Medulla oblongata (tissue), 1 donor: ENCODE results near the gene IKZF1.
A peak's percentile ranks its signal among the peaks of the same experiment; 100 is the strongest.

ENCODE experiments used
- DNase-seq: peaks from one replicate; pipeline ENCODE4 v3.0.0-alpha.2; 2015; ENCODE audit errors: extremely low spot score

The IKZF1 gene

DNA sequence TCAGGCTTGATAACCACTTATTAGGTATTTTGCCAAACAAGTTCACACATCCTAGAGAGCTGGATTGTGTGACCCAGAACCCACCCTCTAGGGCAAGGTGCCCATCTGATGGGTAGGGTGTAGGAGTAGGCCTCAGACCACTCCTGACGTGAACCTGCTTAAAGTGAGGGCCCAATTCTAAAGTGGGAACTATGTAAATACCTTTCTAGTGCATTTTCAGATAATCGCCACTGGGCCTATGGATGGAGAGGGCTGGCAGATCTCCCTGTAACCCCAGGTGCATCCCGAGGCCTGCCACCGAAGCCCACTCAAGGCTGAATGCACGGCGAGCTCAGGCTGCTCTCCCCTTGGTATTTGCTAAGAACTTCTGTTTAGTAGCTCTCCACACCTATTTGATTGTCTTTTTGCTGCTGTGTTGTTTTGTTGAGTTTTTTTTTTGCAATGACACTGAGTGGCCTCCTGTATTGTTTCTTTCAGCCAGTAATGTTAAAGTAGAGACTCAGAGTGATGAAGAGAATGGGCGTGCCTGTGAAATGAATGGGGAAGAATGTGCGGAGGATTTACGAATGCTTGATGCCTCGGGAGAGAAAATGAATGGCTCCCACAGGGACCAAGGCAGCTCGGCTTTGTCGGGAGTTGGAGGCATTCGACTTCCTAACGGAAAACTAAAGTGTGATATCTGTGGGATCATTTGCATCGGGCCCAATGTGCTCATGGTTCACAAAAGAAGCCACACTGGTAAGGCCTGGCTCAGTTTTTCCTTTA lies 71.7 kb downstream of the IKZF1 start:
- no peak for DNase-seq

DNA sequence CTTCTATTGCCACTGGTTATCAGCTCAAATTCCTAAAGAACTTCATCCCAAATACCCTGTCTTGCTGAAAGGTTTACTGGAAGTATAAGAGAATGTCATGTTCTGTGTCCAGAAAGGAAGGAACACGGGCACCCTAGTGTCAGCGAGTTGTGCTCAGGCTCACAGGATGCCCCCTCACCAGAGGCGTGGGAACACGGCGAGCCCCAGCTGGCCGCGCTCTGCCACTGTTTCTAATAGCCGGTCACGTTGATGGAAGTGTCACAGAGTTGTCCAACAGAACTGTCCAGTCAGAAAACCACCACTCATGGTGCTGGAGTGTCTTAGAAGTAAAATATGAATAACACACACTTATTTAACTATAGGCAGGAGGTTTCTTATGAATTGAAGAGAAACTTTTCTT lies 72.8 kb downstream of the IKZF1 start:
- no peak for DNase-seq

DNA sequence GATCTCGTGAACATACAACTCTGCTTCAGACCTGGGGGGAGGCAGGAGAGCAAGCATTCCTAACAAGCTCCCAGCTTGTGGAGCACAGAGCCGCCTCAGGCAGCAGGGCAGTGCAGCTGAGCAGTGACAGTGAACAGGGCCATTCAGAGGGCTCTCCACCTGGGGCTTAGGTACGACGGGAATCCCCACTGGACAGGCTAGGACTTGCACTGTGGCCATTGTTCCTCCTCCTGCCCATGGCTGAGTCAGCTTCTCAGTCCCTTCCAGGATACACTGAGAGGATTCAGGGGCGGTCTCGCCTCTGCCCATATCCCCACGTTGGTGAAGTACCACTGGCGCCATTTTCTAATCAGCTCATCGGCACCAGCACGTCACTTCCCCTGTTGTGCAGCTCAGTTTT lies 74.6 kb downstream of the IKZF1 start:
- DNase-seq: no peak

DNA sequence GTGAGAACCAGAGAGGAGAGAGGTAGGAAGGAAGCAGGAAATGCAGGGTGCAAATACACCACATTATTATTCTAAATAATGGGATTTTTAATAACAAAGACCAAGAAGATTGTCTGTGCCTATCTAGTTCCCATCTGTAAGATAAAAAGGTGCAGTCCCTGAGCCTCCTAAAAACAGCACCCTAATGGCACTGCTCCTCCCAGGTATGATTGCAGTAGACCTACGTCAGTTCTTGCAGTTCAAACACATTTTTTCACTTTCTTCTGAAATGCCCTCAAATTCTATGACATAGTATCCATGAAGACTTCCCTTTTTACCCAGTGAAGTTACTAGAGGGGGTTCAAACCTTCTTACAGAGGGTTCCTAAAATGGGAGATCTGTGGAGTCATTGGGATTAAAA lies 75.0 kb downstream of the IKZF1 start:
- DNase-seq: no peak

DNA sequence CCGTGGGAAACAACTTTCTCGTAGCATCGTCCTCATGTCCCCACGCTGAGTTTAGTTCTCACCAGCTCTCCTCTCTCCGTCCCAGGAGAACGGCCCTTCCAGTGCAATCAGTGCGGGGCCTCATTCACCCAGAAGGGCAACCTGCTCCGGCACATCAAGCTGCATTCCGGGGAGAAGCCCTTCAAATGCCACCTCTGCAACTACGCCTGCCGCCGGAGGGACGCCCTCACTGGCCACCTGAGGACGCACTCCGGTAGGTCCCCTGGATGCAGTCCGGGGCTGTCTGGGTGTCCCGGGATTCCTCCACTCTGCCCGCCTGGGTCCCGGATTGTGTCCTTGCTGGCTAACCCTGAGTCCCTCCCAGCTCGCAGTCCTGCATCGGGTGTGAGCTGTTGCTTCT lies 77.9 kb downstream of the IKZF1 start:
- DNase-seq: no peak

DNA sequence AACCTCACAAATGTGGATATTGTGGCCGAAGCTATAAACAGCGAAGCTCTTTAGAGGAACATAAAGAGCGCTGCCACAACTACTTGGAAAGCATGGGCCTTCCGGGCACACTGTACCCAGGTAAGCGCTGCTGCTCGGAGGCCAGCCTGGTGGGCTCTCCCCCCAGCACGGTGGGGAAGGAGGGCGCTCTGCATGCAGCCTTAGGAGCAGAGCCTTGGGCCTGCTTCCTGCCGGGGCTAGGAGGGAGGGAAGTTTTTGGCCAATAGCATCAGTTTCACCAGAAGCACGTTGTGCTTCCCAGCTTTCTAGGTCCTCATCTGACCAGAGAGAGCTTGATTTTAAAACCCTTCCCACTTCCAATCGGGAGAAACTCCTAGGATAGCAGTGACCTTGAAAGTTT lies 82.8 kb downstream of the IKZF1 start:
- no peak for DNase-seq

DNA sequence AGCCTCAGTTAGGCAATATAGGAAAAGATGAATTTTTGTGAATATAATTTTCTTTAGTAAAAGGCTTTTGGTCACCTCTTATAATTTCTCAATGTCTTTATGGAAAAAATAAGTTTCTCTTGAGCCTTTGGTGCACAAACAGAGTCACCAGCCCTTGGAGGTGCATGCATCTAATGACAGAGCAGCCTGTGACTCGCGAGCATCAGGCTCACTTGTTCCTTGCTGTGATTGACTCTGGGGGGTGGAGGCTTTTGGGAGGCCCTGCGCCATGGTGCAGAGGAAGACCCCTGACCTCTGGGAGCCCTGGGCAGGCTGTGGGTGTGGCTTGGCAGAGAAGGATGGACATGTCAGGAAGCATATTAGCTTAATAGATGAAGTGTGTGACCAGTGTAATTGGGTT lies 85.4 kb downstream of the IKZF1 start:
- DNase-seq: no peak

DNA sequence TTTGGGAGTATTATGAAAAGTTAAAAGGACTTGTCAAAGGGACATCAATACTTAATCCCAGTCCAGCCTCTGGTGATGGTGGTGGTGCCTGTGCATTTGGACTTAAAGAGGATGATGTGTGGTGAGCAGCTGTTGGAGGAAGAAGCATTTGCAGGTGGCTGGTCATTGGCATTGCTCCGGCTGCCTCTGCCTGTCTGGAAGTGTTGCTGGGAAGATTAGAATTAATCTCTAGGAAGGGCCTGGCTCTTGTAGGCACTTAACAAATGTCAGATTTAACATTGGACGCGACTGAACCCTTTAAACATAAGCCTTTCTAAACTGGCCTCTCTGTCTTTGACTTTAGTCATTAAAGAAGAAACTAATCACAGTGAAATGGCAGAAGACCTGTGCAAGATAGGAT lies 86.9 kb downstream of the IKZF1 start:
- no peak for DNase-seq

DNA sequence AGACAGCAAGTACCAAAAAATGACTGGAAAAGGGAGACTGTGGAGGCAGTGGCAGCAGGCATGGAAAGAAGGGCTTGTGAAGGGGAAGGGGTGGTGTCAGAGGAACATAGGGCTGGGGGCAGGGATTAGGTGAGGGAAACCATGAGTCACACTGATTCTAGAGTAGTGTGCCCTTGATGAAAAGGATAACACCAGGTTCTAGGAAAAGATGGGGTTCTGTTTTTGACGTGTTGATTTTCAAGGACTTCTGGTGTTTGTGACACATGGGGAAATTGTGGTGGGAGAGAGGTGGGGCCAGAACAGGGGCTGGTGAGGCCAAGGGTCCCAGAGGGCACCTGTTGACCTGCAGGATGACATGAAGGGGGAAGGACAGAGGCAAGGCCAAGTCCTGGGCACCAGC lies 88.6 kb downstream of the IKZF1 start:
- no peak for DNase-seq

DNA sequence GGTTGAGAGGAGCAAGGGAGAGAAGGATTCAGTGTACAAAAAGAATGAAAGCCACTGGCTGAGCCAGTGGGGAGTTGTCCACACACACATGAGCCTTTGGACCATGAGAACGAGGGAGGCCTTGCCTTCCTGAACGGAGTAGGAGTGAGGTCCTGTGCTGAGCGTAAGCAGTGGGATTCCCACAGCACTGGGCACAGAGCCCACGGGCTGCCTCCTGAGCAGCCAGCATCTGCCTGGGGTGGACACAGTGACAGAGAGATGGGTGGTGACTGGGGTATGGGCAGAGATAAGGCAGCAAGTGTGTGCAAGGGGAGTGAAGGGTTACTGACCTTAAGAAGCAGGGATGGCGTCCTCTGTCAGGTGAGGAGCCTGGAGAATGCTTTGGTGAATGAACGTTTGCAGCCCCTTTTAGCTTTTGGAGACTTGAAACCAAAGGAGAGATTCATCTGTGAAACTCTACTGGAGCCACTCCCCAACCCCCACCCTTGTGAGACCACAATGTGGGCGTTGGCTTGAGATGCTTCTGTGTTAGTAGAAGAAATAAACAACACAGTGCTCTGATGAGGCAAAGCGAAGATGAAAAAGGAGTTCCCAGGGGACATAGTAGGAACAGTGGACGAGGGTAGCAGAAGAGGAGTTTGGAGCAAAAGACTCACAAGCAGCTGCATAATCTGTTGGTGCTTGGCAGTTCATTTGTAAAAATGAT lies 89.2 kb downstream of the IKZF1 start:
- no peak for DNase-seq

DNA sequence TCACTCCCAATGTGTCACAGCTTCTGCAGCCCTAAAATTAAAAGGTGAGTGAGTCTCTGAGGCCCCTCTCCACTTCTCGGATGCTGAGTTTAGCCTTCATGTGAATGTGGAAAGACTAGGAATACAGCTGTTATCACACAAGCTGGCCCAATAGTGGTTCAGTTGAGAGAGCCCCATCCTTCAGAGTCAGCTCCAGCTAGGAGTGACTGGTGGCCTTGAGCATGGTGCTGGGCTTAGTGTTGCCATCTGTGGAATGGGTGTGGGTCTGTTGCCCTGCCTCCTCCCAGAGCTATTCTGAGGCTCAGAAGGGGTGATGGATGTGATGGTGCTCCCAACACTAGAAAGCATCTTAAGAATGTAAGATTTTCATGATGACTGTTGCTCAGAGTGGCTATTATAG lies 89.8 kb downstream of the IKZF1 start:
- no peak for DNase-seq

DNA sequence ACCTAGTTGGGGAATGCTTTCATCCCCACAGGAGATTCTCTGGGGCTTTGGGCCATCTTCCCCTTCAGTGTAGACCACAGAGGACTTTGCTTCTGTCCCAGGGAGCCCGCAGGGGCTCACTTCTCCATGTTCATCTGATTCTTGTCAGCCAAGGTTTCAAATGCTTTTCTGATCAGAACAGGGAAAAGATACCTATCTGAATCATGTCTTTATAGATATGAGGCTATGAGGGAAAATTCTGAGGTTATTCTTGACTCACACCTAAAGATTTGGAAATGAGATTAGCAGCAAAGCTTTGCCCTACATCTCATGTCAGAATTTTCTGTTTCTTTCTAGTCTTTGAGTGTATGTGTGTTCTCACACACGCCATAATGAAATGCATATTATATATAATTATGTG lies 92.3 kb downstream of the IKZF1 start:
- no peak for DNase-seq

DNA sequence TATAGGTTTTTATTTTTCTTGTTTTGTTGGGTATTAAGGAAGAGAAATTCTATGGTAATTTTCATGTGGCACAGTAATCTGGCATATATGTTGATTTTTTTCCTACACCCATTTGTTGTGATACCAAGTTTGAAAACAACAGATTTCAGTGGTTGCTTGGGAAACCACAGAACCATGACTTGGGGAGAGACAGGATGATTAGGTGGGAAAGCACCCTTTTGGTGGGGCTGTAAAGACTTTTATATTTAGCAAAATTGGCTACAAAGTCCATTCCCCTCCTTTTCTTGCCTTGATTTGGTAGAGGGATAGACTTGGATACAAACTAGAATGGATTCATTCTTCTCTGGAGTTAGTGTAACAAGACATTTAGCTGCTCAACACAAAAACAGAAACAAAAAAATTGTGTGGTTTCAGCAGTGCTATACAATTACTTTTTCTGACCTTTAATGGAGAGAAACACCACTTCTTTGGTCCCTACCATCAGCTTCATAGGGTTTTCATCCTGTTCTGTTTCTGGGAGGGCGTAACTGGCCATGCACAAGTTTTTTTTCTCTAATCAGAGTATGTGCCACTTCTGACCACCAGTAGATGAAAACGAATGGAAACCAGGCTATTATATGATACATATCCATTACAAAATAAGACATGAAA lies 92.9 kb downstream of the IKZF1 start:
- no peak for DNase-seq

DNA sequence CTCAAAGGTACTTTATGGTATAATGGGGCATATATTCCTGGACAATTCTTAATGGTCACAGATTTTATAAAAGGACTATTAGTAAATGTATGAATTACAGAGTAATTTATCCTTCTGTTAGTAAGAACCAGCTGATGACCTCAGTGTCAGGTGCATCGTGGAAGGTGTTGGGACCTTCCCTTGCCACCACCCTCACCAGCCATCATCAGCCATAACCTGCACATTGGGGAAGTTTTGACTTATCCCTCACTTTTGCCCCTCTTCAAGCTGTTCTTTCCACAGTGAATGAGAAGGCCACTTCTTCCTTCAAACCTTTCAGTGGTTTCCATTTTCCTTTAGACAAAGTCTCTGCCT lies 93.4 kb downstream of the IKZF1 start:
- no peak for DNase-seq

DNA sequence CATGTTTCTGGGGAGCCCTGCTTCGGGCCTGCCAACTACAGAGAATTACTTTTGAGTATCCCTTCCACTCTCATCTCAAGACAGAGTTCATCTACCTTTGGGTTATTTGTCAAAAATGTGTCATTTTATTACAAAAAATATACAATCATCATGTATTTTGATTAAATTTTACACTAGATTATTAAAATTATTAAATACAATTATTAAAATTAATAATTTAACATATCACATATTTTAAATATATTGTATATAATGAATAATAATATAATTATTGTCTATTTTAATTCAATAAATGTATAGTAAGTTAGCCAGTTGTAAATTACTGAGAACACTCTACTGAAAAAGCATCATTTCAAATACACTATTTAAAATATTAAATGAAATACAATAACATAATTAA lies 94.7 kb downstream of the IKZF1 start:
- no peak for DNase-seq

DNA sequence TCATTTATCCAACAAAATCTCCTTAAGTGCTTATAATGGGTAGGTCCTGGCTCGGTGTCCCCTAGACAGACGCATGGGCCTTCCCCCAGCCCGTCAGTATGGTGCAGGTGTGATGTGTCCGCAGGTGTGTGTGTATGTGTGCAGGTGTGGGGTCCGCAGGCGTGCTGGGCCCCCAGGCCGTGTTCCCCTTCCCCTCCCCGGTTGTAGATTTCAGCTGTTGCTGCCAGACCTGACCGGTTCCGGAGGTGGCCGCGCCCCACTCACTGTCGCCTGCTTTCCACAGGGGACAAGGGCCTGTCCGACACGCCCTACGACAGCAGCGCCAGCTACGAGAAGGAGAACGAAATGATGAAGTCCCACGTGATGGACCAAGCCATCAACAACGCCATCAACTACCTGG lies 95.1 kb downstream of the IKZF1 start:
- no peak for DNase-seq

DNA sequence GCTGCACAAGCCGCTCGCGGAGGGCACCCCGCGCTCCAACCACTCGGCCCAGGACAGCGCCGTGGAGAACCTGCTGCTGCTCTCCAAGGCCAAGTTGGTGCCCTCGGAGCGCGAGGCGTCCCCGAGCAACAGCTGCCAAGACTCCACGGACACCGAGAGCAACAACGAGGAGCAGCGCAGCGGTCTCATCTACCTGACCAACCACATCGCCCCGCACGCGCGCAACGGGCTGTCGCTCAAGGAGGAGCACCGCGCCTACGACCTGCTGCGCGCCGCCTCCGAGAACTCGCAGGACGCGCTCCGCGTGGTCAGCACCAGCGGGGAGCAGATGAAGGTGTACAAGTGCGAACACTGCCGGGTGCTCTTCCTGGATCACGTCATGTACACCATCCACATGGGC lies 95.6 kb downstream of the IKZF1 start:
- DNase-seq: no peak

DNA sequence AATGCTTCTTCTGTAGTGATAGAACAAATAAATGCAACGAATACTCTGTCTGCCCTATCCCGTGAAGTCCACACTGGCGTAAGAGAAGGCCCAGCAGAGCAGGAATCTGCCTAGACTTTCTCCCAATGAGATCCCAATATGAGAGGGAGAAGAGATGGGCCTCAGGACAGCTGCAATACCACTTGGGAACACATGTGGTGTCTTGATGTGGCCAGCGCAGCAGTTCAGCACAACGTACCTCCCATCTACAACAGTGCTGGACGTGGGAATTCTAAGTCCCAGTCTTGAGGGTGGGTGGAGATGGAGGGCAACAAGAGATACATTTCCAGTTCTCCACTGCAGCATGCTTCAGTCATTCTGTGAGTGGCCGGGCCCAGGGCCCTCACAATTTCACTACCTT lies 99.9 kb downstream of the IKZF1 start:
- no peak for DNase-seq

DNA sequence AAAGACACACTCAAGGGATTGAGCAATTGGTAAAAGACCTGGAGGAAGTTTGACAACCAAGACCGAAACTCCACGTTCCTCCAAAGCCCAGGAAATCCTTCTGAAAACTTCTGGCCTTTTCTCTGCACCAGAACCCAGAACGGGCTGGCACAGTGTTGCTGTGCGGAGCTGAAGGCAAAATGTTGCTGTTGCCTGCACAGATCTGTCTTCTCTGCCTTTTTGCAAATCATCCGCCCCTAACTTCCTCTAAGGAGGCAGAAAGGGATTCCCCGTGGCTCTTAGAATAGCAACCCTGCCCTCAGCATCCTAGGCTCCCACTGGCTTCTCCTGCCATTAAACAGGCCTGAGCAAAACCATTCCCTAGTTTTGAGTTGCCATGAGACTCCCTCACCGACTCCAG lies 100.7 kb downstream of the IKZF1 start:
- DNase-seq: peak; percentile 6

DNA sequence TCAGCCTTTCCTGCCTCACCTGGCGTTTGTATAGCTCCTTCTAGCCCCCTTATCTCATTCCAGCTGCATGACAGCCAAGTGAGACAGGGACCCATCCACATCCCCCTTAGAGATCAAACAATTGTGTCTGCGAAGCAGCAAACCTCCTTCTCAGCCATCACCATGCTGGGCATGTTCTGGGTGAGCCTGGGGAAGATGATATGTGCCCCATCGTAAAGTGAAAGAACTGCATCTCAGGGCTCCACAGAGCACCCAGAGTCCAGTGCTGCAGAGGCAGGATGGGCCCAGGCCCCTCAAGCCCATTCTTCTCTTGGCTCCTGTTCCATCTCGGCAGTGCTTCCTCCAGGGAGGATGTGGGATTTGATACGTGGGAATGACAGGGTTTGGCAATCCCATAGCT lies 102.4 kb downstream of the IKZF1 start:
- no peak for DNase-seq

DNA sequence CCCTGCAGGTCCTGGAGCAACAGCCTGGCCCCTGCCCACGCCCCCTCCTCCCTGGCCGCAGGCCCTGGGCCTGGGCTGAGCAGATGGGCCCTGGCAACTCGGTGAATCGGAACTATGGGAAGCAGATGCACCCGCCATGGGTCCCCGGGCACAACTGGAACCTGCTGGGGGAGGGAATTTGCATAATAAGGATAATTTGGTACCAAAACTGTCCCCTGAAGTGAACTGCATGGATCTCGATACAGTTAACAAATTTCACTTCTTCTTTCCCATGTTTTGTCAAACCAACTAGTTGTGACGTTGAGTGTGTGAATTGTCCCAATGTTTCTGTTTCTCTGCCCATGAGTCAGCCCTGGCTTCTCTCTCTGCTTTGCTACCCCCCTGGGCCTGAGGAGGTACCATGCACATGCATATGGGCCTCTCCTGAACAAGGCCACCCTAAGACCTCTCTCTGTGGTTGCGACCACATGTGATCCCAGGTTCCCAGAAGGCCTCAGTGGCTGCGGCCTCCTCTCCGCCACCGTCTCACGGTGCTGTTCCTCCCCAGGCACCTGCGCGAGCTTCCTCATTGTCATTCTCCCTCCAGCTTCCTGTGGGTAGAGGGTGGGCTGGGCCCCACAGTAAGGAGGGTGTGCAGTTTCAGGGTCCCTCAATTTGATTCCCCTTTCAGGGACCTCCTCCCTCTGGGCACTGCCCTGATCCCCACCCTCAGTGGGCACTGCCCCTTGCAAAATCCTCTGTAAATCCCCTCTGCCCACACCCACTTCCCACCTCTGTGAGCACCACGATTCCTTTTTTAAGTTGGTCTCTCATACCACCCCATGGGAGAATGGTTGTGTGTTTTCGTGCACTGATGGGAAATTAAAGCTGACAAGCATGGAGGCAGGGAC lies 105.6 kb downstream of the IKZF1 start:
- peak; percentile 13 for DNase-seq

DNA sequence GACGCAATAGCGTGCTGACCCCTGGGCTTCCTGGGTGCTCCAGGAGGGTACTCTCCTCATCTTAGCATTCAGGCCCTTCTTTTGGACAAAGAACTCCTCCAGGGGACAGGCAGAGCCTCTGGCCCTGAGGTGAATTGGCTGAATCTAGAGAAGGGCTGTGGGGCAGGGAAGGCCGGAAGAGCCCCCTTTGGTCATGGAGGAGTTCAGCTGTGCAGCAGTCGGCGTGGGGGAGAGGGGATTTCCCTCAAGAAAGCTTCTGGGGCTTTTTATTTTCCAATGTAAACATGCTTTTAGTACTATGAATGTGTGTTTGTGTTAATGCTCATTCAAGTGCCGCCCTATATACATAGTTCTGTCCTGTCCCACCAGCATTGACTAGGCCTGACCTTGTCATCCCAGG lies 106.8 kb downstream of the IKZF1 start:
- no peak for DNase-seq
